HG03103 (cell line): ENCODE data around the gene SDHAF2.
"Not testable (repeated sequence)": the region's sequence is repeated elsewhere in the genome, so short reads cannot be mapped to it uniquely, and the experiment has no call there.

Experiments
- ATAC-seq: cut with Tn5 transposase; IDR thresholded peaks from one replicate; pipeline ENCODE4 v1.9.1; 2021; ENCODE audit warnings: low read depth; ENCODE audit not compliant: unreplicated experiment

SDHAF2 gene

GRCh38 chr11:61474013-61474643 is 44.2 kb downstream of the SDHAF2 start:
- no peak for ATAC-seq

- no peak for ATAC-seq
Measured at GRCh38 chr11:61475433-61475832, 45.5 kb downstream of the SDHAF2 start.

- no peak for ATAC-seq
Measured at GRCh38 chr11:61476371-61476770, 46.4 kb downstream of the SDHAF2 start.

- ATAC-seq: no peak
Measured at GRCh38 chr11:61477126-61477525, 47.2 kb downstream of the SDHAF2 start.

DNA sequence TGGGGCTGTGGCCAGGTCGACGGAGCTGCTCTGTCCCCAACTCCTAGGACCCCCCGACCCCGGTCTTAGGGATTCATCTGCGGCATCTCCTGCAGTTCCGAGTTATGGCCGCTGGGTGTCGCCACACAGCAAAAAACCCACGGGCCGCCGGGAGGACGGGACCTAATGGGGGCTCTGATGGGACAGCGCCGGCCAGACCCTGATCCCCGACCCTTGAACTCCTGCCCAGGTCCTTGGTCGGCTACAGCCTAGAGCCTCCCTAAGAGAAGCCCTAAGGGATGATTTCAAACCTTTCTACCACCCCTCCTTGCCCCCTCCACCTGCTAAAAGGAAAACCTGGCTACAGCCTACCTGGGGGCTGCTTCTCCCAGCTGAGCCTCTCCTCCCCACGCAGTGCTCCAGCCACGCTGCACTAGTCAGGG is 47.8 kb downstream of the SDHAF2 start:
- no peak for ATAC-seq

DNA sequence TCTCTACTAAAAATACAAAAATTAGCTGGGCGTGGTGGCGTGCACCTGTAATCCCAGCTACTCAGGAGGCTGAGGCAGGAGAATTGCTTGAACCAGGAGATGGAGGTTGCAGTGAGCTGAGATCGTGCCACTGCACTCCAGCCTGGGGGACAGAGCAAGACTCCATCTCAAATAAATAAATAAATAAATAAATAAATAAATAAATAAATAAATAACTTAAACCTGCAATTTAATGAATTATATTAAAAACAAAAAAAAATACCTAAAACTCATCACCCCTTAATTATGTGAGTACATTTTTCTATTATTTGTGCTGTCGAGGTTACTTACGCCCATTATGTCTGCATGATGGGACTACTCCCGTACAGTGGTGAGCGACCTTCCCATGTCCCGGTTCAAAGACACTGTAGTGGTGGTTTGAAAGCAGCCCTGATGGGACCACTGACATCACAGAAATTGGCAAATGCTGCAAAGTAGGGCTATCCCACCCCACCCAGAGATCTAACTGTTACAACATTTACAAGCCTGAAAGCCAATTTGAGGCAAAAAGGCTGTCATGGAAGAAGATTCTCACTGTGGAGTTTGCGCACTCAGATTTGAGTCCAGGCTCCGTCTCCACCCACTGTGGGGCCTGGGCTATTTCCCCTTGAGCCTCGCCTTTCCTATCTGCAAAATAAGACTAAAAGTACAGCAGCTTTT is 49.6 kb downstream of the SDHAF2 start:
- not testable (repeated sequence) for ATAC-seq

GRCh38 chr11:61480261-61480993 is 50.5 kb downstream of the SDHAF2 start:
- ATAC-seq: no peak

GRCh38 chr11:61480994-61481335 is 51.0 kb downstream of the SDHAF2 start:
- no peak for ATAC-seq

DNA sequence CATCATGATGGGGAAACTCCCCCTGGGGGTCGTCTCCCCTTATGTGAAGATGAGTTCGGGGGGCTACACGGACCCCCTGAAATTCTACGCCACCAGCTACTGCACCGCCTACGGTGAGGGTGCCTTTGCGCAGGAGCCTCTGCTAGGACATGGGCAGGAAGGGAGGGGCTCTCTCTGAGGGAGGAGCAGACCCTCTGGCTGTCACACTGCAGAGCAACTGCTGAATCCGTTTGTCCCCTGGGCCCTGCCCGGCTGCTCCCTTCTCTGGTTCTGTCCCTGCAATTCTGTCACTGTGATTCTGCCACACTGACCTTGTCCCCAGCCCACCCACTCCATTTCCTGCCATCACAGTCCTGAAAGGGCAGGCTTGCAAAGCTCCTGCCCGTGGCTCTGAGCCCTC is 51.9 kb downstream of the SDHAF2 start:
- ATAC-seq: no peak

DNA sequence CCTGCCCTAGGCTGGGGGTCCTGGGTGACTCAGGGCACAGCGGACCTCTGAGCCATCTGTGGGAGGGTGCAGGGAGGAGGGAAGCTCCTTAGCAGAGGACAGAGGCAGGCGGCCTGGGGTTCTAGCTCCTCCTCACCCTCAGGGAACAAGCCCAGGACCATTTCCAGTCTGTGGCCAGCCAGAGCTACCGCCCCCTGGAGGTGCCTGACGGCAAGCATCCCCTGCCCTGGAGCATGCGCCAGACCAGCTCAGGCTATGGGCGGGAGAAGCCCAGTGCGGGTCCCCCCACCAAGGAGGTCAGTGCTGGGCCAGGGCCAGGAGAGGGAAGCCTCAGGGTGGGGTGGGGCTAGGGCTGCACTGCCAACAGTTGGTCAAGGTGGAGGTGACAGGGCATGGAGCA is 52.6 kb downstream of the SDHAF2 start:
- ATAC-seq: no peak

DNA sequence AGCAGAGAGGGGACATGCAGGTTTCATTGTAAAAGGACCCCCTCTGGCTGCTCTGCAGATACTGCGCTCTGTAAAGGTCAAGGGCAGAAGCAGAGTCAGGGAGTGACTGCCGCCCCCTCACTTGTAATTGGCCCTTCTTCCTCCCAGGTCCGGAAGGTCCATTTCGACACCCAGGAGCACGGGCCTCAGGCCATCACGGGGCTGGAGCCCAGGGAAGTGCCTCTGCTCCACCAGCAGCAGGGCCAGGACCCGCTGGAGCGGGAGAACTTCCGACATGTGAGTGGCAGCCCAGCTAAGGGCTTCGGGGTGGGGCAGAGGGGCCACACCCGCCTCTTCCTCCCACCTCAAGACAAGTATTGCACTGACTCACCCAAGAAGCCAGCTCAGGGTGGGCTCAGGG is 54.6 kb downstream of the SDHAF2 start:
- no peak for ATAC-seq

DNA sequence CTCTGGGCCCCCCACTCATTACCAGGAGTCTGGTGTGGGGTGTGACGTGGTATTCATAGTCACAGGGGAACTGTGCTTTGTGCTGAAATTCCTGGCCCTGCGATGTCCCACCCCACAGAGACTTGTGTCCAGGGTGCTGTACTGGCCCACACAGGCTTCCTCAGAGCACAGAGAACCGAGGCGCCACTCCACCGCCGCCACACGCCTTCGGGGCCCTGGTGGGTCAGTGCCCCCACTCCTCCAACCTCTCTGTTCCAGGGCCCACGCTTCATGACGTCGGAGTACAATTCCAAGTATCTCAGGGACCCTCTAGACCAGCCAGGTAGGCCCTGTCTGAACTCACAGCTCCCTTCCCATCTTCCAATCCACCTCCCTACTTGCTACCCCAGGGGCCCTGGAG is 55.2 kb downstream of the SDHAF2 start:
- ATAC-seq: no peak

GRCh38 chr11:61486011-61486620 is 56.2 kb downstream of the SDHAF2 start:
- ATAC-seq: no peak

DNA sequence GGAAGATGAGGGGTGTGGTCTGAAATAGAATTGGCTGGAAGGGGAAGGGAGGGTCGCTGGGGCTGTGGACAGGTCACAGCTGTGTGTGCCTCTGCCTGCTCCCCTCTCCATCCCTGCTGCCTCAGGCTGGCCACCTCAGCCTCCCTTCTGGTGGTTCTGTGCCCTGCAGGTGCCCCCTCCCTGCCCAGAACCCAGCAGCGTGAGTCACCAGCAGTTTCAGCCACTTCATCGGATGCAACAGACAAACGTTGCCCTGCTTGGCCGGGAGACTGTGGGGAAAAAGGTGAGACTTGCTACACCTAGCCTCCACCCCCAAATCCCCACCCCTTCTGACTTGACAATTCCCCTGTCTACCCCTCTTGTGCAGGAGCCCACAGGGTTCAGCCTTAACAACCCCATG is 56.9 kb downstream of the SDHAF2 start:
- no peak for ATAC-seq

- no peak for ATAC-seq
Measured at GRCh38 chr11:61487342-61488025, 57.6 kb downstream of the SDHAF2 start.

GRCh38 chr11:61488651-61489291 is 58.8 kb downstream of the SDHAF2 start:
- ATAC-seq: no peak

- no peak for ATAC-seq
Measured at GRCh38 chr11:61489833-61490721, 60.2 kb downstream of the SDHAF2 start.

DNA sequence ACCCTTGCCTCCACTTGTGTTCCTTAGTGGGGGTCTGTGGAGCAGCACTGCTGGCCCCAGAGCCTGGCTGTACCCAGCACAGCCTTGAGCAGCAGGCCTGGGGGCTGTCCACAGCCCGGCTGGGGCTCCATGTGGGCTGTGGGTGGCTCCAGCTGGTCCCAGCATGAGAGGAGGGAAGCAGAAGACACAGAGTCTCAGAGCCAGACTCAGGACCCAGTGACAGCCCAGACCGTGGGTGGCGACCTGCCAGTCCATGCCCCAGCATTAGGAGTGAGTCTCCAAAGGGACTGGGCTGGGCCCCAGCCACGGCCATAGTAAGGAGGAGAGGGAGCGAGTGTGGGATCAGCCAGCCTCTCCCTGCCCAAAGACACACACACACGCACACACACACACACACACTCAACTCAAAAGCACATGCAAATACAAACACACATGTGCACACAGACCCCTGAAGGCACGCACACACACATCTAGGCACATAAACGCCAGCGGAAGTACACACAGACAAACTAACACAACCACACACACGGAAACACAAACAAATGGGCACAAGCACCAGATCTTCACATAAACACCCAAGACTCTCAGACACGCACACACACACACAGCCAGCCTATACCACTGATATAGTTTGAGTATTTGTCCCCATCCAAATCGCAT is 61.9 kb downstream of the SDHAF2 start:
- ATAC-seq: no peak

GRCh38 chr11:61494381-61494961 is 64.5 kb downstream of the SDHAF2 start:
- ATAC-seq: no peak
